Tibial nerve (tissue), 3 donors: ENCODE measurements around the gene FAM219A.

Source experiments
- CTCF ChIP-seq, 5 experiments: fragments of 200-600 bp in 3 of 5; fragments of 450-650 bp in 2 of 5; sonication (generic) in 3 of 5; IDR thresholded peaks; one replicate each; pipeline ENCODE4 v1.5.1; 2016 to 2019; ENCODE audit warnings: antibody characterized with exemption in 5 of 5, mild to moderate bottlenecking in 3 of 5, moderate library complexity in 2 of 5
- POLR2A ChIP-seq, 2 donors: fragments of 450-650 bp; IDR thresholded peaks; one replicate each; pipeline ENCODE4 v1.6.1; 2017; ENCODE audit warnings: antibody characterized with exemption in 2 of 2, mild to moderate bottlenecking in 2 of 2, moderate library complexity in 2 of 2

- no peak for TF ChIP-seq CTCF (IDR thresholded peaks at IDR 0.05)
- no peak for TF ChIP-seq POLR2A (IDR thresholded peaks at IDR 0.05)
These were observed 73.8 kb downstream of the FAM219A start for GRCh38 chr9:34384368-34385165.
